GM18511 (cell line): ENCODE data around the gene CGB1.
"Not testable (repeated sequence)": the region's sequence is repeated elsewhere in the genome, so short reads cannot be mapped to it uniquely, and the experiment has no call there.

Source experiments
- ATAC-seq: cut with Tn5 transposase; IDR thresholded peaks from one replicate; pipeline ENCODE4 v1.9.1; 2021; ENCODE audit warnings: mild to moderate bottlenecking, moderate library complexity; ENCODE audit not compliant: unreplicated experiment

The CGB1 gene

DNA sequence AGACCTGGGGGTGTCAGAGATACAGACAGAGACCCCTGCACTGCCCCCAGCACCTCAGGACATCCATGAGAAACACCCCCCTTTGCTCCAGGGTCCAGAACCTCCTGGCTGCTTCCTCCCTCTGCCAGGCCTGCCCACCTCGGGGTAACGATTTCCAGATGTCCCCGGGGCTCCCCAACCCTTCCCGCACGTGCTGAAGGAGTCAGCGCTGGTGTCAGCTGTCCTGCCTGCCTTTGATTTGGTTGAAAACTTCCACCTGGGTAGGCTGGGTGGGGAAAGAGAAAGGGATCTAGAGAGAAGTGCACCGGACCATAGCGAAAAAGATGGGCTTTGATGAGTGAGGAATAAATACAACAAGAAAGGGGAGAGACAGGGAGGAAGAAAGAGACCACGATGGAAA is 22.4 kb upstream of the CGB1 start:
- no peak for ATAC-seq

DNA sequence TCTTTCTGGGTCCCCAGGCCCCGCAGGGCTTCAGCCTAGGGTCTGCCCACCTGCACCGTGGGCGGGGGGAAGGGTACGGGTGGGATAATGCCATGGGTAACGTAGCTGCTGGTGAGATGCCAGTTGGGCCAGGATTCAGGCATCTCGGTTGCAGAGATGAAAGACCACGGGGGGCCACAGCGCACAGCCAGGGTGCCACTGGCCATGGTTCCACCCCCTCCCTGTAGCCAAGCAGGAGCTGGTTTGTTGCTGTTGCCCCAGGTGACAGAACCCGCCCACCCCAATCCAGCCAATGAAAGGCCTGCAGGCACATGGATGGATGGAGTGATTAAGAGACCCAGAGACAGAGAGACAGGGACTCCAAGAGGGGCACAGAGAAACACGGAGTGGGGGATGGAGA is 21.9 kb upstream of the CGB1 start:
- no peak for ATAC-seq

DNA sequence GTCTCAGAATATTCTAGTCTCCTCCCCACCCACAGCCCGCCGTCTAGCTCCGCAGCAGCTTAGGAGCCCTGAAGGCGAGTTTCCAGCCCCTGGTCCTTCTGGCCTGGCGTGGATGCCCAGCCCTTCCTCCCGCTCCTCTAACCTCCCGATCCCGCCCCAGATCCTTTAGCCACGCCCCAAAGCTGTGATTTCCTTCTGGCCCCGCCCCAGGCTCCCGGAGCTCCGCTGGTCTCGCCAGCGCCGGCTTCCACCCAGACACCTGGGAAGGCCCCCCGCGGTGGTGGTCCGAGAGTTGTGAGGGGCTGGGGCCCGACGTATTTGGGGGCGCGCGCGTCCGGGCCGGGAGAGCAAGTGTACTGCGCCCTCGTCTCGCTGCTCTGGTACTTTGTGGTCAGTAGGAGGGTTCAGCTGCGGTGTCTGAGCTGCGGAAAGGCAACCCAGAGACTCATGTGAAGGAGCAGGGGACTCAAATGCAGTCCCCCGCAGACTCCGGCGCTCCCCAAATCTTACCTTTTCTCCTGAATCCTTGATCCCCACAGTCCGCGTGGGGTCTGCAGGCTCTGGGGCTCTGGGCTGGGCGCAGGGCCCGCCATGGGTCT is 21.0 kb upstream of the CGB1 start, which contains the start of gene CGB7:
Gene CGB7 (minus strand): TSS at position 114 of the 599 bp plus-strand sequence. CDS start 2,374 bp downstream, outside the sequence.
- no peak for ATAC-seq

DNA sequence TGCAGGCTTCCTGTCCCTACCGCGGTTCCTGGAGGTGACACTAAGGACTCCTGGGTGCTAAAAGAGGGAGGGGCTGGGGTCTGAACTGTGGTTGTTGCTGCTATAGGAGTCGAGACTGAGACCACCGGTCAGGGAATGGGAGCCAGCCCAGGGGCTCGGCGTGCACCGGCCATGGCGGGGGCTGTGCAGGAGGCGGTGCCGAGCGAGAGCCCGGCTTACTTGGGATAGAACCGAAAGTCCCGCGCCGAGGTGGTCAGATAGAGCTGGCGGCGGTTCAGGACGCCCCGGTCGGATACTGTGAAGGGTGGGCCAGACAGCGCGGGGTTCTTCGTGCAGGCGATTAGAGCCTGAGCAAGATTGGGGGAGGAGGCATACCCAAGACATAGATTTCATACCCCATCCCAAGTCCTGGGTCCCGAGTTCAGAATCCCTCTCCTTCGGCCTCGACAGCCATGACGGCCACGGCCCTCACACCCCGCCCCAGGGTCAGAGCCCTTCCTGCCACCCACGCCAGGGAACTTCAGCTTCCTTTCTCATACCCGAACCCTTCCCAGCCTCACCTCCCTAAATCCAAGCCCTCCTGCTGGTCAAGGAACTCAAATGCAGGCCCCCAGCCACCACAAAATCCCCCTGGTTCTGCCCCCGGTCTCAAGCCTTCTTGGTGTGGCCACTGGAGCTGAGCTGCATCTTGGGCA is 20.4 kb upstream of the CGB1 start:
- not testable (repeated sequence) for ATAC-seq

DNA sequence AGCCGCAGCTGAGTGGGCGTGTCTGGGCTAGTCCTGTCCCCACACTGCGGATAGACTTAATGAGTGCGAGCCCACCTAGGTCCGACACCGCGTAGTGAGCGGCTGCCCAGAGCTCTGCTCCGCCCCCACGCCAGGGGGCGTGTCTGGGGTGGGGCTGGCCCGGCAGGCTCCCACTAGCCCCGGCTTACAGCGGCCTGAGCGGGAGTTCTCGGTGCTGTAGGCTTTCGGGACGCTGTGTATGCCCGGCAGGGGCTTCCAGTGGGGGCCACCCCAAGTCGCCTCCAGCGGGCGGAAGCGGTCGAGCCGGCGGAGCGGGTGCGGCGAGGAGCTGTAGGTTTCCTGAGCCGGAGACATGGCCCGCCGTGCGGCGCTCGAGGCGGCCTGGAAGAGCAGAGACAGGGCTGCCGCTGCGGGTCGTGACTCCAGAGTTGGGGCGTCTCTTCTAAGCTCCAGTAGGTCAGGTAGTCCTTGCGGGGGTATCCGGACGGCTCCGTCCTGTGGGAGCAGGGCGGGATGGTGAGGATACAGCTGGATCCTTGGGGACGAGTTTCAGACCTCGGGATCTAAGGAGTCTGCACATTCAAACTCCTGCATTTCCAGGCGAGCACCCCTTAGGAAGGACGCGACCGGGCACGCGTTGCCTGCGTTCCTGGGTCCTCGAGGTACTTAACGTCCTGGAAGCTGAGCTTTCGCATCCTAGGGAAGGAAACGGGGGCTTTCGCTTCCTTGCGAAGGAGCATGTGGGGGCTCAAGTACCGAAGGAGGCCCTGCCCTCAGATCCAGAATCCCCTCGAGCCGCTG is 19.6 kb upstream of the CGB1 start:
- no peak for ATAC-seq

DNA sequence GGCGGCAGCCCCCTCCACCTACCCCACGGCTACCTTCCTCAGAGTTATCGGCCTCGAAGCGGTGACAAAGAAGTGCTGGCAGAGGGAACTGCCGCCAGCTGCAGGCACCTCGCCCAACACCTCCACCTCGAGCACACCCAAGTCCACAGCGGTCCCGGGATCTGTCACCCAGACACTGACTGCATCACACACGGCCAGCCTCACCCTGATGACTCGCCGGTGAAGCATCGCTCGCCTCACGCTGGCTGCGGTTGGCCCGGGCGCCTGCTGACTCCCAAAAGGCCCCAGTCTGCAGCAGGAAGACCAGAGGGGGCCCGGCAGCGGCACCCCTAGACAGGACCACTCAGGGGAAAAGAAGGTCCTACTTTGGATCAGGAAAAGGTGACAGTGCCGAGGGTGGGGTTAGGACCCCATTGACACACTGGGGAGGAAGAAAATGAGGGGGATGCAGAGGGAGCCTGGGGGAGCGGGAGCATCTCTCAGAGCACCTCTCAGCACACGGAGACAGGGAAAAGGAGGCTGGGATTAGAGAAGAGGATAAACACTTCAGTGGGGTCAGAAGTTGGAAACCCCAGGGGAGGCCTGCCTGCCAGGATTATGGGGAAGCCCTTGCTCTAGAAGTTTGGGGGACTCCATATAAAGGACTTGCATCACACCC is 13.8 kb upstream of the CGB1 start:
- ATAC-seq: not testable (repeated sequence)

DNA sequence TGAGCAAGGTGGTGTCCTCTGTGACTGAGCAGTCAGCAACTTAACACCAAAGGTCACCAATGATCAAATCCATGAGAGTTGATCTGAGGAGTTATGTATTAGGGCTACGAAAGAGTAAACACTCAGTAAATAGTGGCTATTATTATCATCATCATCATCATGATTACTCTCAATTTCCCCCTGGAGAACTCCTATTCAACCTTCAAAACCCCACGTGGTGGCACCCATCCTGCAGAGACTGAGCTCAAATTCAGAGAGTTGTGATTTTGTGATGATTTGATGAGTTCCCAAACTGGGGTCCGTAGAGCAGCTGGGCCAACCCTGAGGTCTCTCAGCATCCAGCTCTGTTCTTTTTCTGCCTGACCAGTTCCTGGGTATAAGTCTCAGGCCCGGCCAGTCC is 13.1 kb upstream of the CGB1 start:
- ATAC-seq: not testable (repeated sequence)

DNA sequence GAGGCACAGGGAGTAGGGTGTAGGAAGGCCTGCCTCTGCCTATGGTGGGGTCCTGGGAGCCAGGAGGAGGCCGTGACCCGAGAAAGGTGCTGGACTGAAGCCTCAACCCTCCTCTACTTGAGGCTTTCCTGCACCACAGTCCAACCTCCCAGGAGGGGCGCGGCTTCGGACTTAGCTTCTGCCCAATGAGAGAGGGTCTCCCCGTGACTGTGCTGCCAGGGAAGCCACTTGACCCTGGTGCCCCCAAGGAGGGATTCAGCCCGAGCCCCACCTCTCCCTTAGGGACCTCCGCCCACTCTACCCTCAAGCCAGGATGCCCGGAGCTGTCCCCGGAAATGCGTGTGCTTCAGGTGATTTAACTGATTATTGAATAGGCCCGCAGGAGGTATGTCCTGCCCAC is 12.3 kb upstream of the CGB1 start, which contains the start of gene CGB8:
Gene CGB8 (minus strand): TSS at position 101 of the 400 bp plus-strand sequence. CDS start 372 bp downstream, outside the sequence.
- not testable (repeated sequence) for ATAC-seq

DNA sequence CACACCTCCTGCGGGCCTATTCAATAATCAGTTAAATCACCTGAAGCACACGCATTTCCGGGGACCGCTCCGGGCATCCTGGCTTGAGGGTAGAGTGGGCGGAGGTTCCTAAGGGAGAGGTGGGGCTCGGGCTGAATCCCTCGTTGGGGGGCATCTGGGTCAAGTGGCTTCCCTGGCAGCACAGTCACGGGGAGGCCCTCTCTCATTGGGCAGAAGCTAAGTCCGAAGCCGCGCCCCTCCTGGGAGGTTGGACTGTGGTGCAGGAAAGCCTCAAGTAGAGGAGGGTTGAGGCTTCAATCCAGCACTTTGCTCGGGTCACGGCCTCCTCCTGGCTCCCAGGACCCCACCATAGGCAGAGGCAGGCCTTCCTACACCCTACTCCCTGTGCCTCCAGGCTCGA is 6.9 kb upstream of the CGB1 start, which contains the start of gene CGB5:
Gene CGB5 (plus strand): TSS at position 301 of the 400 bp plus-strand sequence. CDS start 362 bp downstream, outside the sequence.
- not testable (repeated sequence) for ATAC-seq

DNA sequence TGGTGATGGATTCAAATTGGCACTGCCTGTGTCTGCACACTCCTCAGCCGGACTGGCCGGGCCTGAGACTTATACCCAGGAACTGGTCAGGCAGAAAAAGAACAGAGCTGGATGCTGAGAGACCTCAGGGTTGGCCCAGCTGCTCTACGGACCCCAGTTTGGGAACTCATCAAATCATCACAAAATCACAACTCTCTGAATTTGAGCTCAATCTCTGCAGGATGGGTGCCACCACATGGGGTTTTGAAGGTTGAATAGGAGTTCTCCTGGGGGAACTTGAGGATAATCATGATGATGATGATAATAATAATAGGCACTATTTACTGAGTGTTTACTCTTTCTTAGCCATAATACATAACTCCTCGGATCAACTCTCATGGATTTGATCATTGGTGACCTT is 6.0 kb upstream of the CGB1 start:
- ATAC-seq: not testable (repeated sequence)

DNA sequence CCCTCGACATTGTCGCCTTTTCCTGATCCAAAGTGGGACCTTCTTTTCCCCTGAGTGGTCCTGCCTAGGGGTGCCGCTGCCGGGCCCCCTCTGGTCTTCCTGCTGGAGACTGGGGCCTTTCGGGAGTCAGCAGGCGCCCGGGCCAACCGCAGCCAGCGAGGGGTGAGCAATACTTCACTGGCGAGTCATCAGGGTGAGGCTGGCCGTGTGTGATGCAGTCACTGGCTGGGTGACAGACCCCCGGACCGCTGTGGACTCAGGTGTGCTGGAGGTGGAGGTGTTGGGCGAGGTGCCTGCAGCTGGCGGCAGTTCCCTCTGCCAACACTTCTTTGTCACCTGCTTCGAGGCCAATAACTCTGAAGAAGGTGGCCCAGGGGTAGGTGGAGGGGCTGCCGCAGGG is 5.5 kb upstream of the CGB1 start:
- no peak for ATAC-seq

DNA sequence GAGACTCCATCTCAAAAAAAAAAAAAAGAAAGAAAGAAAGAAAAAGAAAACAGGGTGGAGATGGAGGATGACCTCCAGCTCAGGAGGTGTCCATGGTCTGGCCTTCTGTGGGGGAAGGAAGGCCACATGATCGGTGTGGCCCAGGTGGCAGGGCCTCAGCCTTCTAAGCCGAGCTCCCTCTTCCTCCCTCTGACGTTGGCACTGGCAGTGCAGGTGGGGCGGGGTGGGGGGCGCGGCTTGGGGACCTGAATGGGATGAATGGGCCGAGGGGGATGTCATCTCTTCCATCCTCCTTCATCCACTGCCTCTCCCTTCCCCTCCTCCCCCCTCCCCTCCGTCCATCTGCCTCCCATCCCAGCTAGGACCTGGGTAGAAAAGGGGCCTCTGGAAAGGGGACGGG is 3.0 kb upstream of the CGB1 start:
- not testable (repeated sequence) for ATAC-seq

DNA sequence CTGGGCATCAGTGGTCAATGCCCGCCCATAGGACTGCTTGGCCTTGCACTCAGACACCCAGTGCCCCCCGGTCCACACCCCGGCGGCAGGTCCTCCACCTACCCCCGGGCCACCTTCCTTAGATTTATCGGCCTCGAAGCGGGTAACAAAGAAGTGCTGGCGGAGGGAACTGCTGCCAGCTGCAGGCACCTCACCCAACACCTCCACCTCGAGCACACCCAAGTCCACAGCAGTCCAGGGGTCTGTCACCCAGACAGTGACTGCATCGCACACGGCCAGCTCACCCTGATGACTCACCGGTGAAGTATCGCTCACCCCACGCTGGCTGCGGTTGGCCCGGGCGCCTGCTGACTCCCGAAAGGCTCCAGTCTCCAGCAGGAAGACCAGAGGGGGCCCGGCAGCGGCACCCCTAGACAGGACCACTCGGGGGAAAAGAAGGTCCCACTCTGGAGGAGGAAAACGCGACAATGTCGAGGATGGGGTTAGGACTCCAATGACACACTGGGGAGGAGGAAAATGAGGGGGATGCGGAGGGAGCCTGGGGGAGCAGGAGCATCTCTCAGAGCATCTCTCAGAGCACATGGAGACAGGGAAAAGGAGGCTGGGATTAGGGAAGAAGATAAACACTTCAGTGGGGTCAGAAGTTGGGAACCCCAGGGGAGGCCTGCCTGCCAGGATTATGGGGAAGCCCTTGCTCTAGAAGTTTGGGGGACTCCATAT is 2.0 kb upstream of the CGB1 start:
- ATAC-seq: not testable (repeated sequence)

DNA sequence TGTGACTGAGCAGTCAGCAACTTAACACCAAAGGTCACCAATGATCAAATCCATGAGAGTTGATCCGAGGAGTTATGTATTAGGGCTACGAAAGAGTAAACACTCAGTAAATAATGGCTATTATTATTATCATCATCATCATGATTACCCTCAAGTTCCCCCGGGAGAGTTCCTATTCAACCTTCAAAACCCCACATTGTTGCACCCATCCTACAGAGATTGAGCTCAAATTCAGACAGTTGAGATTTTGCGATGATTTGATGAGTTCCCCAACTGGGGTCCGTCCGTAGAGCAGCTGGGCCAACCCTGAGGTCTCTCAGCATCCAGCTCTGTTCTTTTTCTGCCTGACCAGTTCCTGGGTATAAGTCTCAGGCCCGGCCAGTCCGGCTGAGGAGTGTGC is 1.4 kb upstream of the CGB1 start:
- not testable (repeated sequence) for ATAC-seq

DNA sequence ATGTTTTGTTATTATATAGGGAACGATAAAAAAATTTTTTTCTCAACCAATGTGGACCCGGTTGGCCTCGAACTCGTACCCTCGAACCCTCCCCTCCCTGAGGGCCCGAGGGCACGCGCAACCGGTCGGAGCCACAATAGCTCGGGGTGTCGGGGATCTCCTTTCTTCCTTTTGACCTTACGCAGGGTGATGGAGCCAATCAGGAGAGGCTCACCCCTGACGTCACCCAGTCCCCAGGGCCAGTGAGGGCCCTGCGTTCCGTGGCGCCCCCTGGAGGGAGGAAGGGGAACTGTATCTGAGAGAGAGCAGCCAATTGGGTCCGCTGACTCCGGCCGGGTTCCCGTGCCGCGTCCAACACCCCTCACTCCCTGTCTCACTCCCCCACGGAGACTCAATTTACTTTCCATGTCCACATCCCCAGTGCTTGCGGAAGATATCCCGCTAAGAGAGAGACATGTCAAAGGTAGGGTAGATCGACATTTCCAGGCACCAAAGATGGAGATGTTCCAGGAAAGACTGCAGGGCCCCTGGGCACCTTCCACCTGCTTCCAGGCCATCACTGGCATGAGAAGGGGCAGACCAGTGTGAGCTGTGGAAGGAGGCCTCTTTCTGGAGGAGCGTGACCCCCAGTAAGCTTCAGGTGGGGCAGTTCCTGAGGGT is 4.9 kb downstream of the CGB1 start, which contains the start of gene CGB2:
Gene CGB2 (plus strand): TSS at position 249 of the 660 bp plus-strand sequence. CDS start 206 bp downstream, at position 455.
- not testable (repeated sequence) for ATAC-seq

DNA sequence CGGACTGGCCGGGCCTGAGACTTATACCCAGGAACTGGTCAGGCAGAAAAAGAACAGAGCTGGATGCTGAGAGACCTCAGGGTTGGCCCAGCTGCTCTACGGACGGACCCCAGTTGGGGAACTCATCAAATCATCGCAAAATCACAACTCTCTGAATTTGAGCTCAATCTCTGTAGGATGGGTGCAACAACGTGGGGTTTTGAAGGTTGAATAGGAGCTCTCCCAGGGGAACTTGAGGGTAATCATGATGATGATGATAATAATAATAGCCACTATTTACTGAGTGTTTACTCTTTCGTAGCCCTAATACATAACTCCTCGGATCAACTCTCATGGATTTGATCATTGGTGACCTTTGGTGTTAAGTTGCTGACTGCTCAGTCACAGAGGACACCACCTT is 6.4 kb downstream of the CGB1 start:
- ATAC-seq: not testable (repeated sequence)

DNA sequence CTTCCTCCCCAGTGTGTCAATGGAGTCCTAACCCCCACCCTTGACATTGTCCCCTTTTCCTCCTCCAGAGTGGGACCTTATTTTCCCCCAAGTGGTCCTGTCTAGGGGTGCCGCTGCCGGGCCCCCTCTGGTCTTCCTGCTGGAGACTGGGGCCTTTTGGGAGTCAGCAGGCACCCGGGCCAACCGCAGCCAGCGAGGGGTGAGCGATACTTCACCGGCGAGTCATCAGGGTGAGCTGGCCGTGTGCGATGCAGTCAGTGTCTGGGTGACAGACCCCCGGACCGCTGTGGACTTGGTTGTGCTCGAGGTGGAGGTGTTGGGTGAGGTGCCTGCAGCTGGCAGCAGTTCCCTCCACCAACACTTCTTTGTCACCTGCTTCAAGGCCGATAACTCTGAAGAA is 6.9 kb downstream of the CGB1 start:
- ATAC-seq: not testable (repeated sequence)

DNA sequence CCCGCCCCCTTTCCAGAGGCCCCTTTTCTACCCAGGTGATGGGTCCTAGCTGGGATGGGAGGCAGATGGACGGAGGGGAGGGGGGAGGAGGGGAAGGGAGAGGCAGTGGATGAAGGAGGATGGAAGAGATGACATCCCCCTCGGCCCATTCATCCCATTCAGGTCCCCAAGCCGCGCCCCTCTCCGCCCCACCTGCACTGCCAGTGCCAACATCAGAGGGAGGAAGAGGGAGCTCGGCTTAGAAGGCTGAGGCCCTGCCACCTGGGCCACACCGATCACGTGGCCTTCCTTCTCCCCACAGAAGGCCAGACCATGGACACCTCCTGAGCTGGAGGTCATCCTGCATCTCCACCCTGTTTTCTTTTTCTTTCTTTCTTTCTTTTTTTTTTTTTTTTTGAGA is 8.0 kb downstream of the CGB1 start:
- ATAC-seq: not testable (repeated sequence)

DNA sequence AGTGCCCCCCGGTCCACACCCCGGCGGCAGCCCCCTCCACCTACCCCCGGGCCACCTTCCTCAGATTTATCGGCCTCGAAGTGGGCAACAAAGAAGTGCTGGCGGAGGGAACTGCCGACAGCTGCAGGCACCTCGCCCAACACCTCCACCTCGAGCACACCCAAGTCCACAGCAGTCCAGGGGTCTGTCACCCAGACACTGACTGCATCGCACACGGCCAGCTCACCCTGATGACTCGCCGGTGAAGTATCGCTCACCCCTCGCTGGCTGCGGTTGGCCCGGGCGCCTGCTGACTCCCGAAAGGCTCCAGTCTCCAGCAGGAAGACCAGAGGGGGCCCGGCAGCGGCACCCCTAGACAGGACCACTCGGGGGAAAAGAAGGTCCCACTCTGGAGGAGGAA is 11.1 kb downstream of the CGB1 start:
- ATAC-seq: not testable (repeated sequence)

DNA sequence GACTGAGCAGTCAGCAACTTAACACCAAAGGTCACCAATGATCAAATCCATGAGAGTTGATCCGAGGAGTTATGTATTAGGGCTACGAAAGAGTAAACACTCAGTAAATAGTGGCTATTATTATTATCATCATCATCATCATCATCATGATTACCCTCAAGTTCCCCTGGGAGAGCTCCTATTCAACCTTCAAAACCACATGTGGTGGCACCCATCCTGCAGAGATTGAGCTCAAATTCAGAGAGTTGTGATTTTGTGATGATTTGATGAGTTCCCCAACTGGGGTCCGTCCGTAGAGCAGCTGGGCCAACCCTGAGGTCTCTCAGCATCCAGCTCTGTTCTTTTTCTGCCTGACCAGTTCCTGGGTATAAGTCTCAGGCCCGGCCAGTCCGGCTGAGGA is 11.6 kb downstream of the CGB1 start:
- not testable (repeated sequence) for ATAC-seq
